ENCODE data around the gene NELFA.

Gene NELFA

GRCh38 chr4:2008921-2009650 lies at the start of gene NELFA:
Gene NELFA, minus strand, starts transcription at chr4:2008974. Its CDS starts 15 bp downstream, at chr4:2008959.
- DNase-seq (ENCODE audit: low read depth in 4 of 4, low spot score in 1 of 4) = peak; percentile 88 to 92 (median 91)

- no peak for DNase-seq (ENCODE audit: low read depth in 4 of 4, low spot score in 1 of 4)
These were observed 48.8 kb upstream of the NELFA start for GRCh38 chr4:2057382-2058065.

GRCh38 chr4:2054217-2054616 lies 45.4 kb upstream of the NELFA start:
- DNase-seq (ENCODE audit: low read depth in 4 of 4, low spot score in 1 of 4) = no peak

- DNase-seq (ENCODE audit: low read depth in 4 of 4, low spot score in 1 of 4) = no peak
These were observed 42.3 kb upstream of the NELFA start for GRCh38 chr4:2051086-2051485.

GRCh38 chr4:2049811-2050210 lies 41.0 kb upstream of the NELFA start:
- no peak for DNase-seq (ENCODE audit: low read depth in 4 of 4, low spot score in 1 of 4)

GRCh38 chr4:2049381-2049780 lies 40.6 kb upstream of the NELFA start:
- DNase-seq (ENCODE audit: low read depth in 4 of 4, low spot score in 1 of 4) = no peak

- DNase-seq (ENCODE audit: low read depth in 4 of 4, low spot score in 1 of 4) = no peak
These were observed 40.1 kb upstream of the NELFA start for GRCh38 chr4:2048831-2049230.

GRCh38 chr4:2047781-2048581 lies 39.2 kb upstream of the NELFA start:
- DNase-seq (ENCODE audit: low read depth in 4 of 4, low spot score in 1 of 4) = no peak

GRCh38 chr4:2047031-2047660 lies 38.4 kb upstream of the NELFA start:
- no peak for DNase-seq (ENCODE audit: low read depth in 4 of 4, low spot score in 1 of 4)

- no peak for DNase-seq (ENCODE audit: low read depth in 4 of 4, low spot score in 1 of 4)
These were observed 37.5 kb upstream of the NELFA start for GRCh38 chr4:2046031-2046961.

GRCh38 chr4:2045518-2045951 lies 36.8 kb upstream of the NELFA start:
- no peak for DNase-seq (ENCODE audit: low read depth in 4 of 4, low spot score in 1 of 4)

- no peak for DNase-seq (ENCODE audit: low read depth in 4 of 4, low spot score in 1 of 4)
These were observed 36.1 kb upstream of the NELFA start for GRCh38 chr4:2044542-2045517.

GRCh38 chr4:2044119-2044485 lies 35.3 kb upstream of the NELFA start:
- no peak for DNase-seq (ENCODE audit: low read depth in 4 of 4, low spot score in 1 of 4)

GRCh38 chr4:2043396-2044118 lies 34.8 kb upstream of the NELFA start:
- DNase-seq (ENCODE audit: low read depth in 4 of 4, low spot score in 1 of 4) = no peak

- DNase-seq (ENCODE audit: low read depth in 4 of 4, low spot score in 1 of 4) = no peak
These were observed 34.2 kb upstream of the NELFA start for GRCh38 chr4:2042947-2043395.

- DNase-seq (ENCODE audit: low read depth in 4 of 4, low spot score in 1 of 4) = peak in 1 of 4 experiments; percentile 23
These were observed 33.6 kb upstream of the NELFA start for GRCh38 chr4:2042204-2042946.

GRCh38 chr4:2041239-2042130 lies 32.7 kb upstream of the NELFA start:
- DNase-seq (ENCODE audit: low read depth in 4 of 4, low spot score in 1 of 4) = peak; percentile 79 to 86 (median 83)

All from stimulated activated CD4-positive, alpha-beta T cell treated with anti-CD3 and anti-CD28 coated beads, Interleukin-1b, Interleukin-23, amount 100 ng/mL, for 24 hours (primary cell).